Eye (tissue), 1 donor: Measurements from ENCODE around the gene PCSK4.
A peak's percentile ranks its signal among the peaks of the same experiment; 100 is the strongest.

Experiments
- DNase-seq: peaks from one replicate; pipeline ENCODE4 v3.0.0-alpha.2; 2015

Gene PCSK4

GRCh38 chr19:1469255-1470054, 20.7 kb downstream of the PCSK4 start:
- no peak for DNase-seq

- DNase-seq: peak; percentile 37
Observed at GRCh38 chr19:1468821-1469254, 21.3 kb downstream of the PCSK4 start.

- DNase-seq: no peak
Observed at GRCh38 chr19:1468274-1468820, 21.8 kb downstream of the PCSK4 start.

GRCh38 chr19:1467490-1468273, 22.5 kb downstream of the PCSK4 start:
- peak; percentile 43 for DNase-seq

- DNase-seq: no peak
Observed at GRCh38 chr19:1467215-1467489, 23.0 kb downstream of the PCSK4 start.

- DNase-seq: peak; percentile 43
Observed at GRCh38 chr19:1466461-1467214, 23.5 kb downstream of the PCSK4 start.

GRCh38 chr19:1466018-1466460, 24.1 kb downstream of the PCSK4 start:
- no peak for DNase-seq

GRCh38 chr19:1465191-1466016, 24.7 kb downstream of the PCSK4 start:
- DNase-seq: peak; percentile 58

- no peak for DNase-seq
Observed at GRCh38 chr19:1461862-1462261, 28.3 kb downstream of the PCSK4 start.

- DNase-seq: no peak
Observed at GRCh38 chr19:1460033-1460995, 29.8 kb downstream of the PCSK4 start.

- no peak for DNase-seq
Observed at GRCh38 chr19:1459479-1459878, 30.7 kb downstream of the PCSK4 start.

- DNase-seq: no peak
Observed at GRCh38 chr19:1457892-1458291, 32.3 kb downstream of the PCSK4 start.

- no peak for DNase-seq
Observed at GRCh38 chr19:1457031-1457739, 33.0 kb downstream of the PCSK4 start.

- no peak for DNase-seq
Observed at GRCh38 chr19:1456121-1456900, 33.8 kb downstream of the PCSK4 start.

- peak; percentile 68 for DNase-seq
Observed at GRCh38 chr19:1455336-1456120, 34.6 kb downstream of the PCSK4 start.

- DNase-seq: no peak
Observed at GRCh38 chr19:1455002-1455335, 35.2 kb downstream of the PCSK4 start.

- peak; percentile 91 for DNase-seq
Observed at GRCh38 chr19:1453525-1454364, 36.4 kb downstream of the PCSK4 start.
